IMR-90 (cell line): ENCODE data around the gene MKKS. TPM values are rescaled to one million over a fixed set of nuclear protein-coding genes. Genes with fewer than 3 reads are reported as not detected.

Experiments
- ATAC-seq: fragments of 200-7000 bp; cut with Tn5 transposase; 2 replicates; pipeline ENCODE4 v1.9.1; 2020; ENCODE audit warnings: low read depth, mild to moderate bottlenecking, moderate library complexity
- BruUV-seq: library from RNA; stranded (reverse); fragments of 400-500 nt; replicated peaks from 2 replicates; lab custom pipeline; 2021; lab: Mats Ljungman, UMichigan
- CTCF ChIA-PET: fragments of 300-600 bp; formaldehyde crosslinking; extraction: SDS; loops from one replicate; lab custom pipeline; 2021; ENCODE audit warnings: antibody characterized with exemption; lab: Yijun Ruan, JAX
- POLR2A ChIA-PET: fragments of 300-600 bp; sonication (Branson Sonifier 250); formaldehyde crosslinking; loops from one replicate; lab custom pipeline; 2022; ENCODE audit warnings: antibody characterized with exemption; ENCODE audit not compliant: unreplicated experiment; lab: Charles Lee
- DNase-seq: peaks from one replicate; pipeline ENCODE4 v3.0.0; 2013
- H2AFZ ChIP-seq: replicated peaks from 2 replicates; pipeline ENCODE3; 2013; ENCODE audit warnings: low read length, mild to moderate bottlenecking; ENCODE audit not compliant: poor library complexity
- H2AK5ac ChIP-seq: 2 replicates; pipeline ENCODE4 v1.6.1; 2013; ENCODE audit warnings: low read depth, low read length, inconsistent platforms
- H2AK9ac ChIP-seq: replicated peaks from 2 replicates; pipeline ENCODE3; 2013; ENCODE audit warnings: mild to moderate bottlenecking, low read depth, low read length, moderate library complexity; ENCODE audit not compliant: poor library complexity
- H2BK120ac ChIP-seq: 2 replicates; pipeline ENCODE4 v1.6.1; 2013; ENCODE audit warnings: low read depth, low read length, inconsistent platforms
- H2BK15ac ChIP-seq: 3 replicates; pipeline ENCODE4 v1.6.1; 2013; ENCODE audit warnings: low read depth, low read length, inconsistent platforms
- H2BK20ac ChIP-seq: 2 replicates; pipeline ENCODE4 v1.6.1; 2013; ENCODE audit warnings: low read depth, mild to moderate bottlenecking, inconsistent platforms, low read length, moderate library complexity
- H2BK5ac ChIP-seq: 2 replicates; pipeline ENCODE4 v1.6.1; 2013; ENCODE audit warnings: mild to moderate bottlenecking, low read depth, low read length, inconsistent platforms; ENCODE audit not compliant: poor library complexity, severe bottlenecking
- H3K14ac ChIP-seq: replicated peaks from 2 replicates; pipeline ENCODE4 v1.6.1; 2013; ENCODE audit warnings: low read depth, low read length, inconsistent platforms
- H3K18ac ChIP-seq: 2 replicates; pipeline ENCODE4 v1.6.1; 2013; ENCODE audit warnings: low read depth, low read length, control low read depth
- H3K23ac ChIP-seq: 2 replicates; pipeline ENCODE4 v1.6.1; 2013; ENCODE audit warnings: low read depth, low read length, inconsistent platforms
- H3K27ac ChIP-seq: 2 replicates; pipeline ENCODE4 v1.5.1; 2013; ENCODE audit warnings: mild to moderate bottlenecking, control low read depth, low read length; ENCODE audit not compliant: insufficient read depth
- H3K27me3 ChIP-seq: 2 replicates; pipeline ENCODE4 v1.6.1; 2013; ENCODE audit warnings: low read length; ENCODE audit not compliant: control insufficient read depth, insufficient read depth
- H3K36me3 ChIP-seq: 2 replicates; pipeline ENCODE4 v1.6.1; 2013; ENCODE audit warnings: low read length, mixed read lengths; ENCODE audit not compliant: control insufficient read depth, insufficient read depth
- H3K4ac ChIP-seq: 2 replicates; pipeline ENCODE4 v1.6.1; 2013; ENCODE audit warnings: low read depth, low read length, inconsistent platforms
- H3K4me1 ChIP-seq: 2 replicates; pipeline ENCODE4 v1.6.1; 2013; ENCODE audit warnings: low read length, mixed read lengths; ENCODE audit not compliant: control insufficient read depth, insufficient read depth
- H3K4me2 ChIP-seq: 2 replicates; pipeline ENCODE4 v1.6.1; 2013; ENCODE audit warnings: low read depth, mild to moderate bottlenecking, control low read depth, low read length, moderate library complexity
- H3K4me3 ChIP-seq: 2 replicates; pipeline ENCODE4 v1.5.1; 2013; ENCODE audit warnings: low read depth, mild to moderate bottlenecking, control low read depth, low read length, moderate library complexity; ENCODE audit not compliant: insufficient read depth
- H3K56ac ChIP-seq: 2 replicates; pipeline ENCODE4 v1.6.1; 2013; ENCODE audit warnings: low read length, inconsistent platforms; ENCODE audit not compliant: insufficient read depth; ENCODE audit errors: extremely low read depth
- H3K79me1 ChIP-seq, 2 experiments: 2 replicates each; pipeline ENCODE4 v1.6.1; 2013; ENCODE audit warnings: low read length in 2 of 2, inconsistent platforms in 1 of 2, low read depth in 1 of 2
- H3K9ac ChIP-seq: 2 replicates; pipeline ENCODE4 v1.6.1; 2013; ENCODE audit warnings: low read depth, low read length, control low read depth
- H3K9me1 ChIP-seq: 2 replicates; pipeline ENCODE4 v1.6.1; 2013; ENCODE audit warnings: low read length, inconsistent platforms; ENCODE audit not compliant: insufficient read depth
- H3K9me3 ChIP-seq: 2 replicates; pipeline ENCODE4 v1.6.1; 2013; ENCODE audit warnings: low read length; ENCODE audit not compliant: control insufficient read depth, insufficient read depth
- H4K20me1 ChIP-seq: 2 replicates; pipeline ENCODE4 v1.6.1; 2013; ENCODE audit warnings: low read length, inconsistent platforms; ENCODE audit not compliant: insufficient read depth
- H4K5ac ChIP-seq: 2 replicates; pipeline ENCODE4 v1.6.1; 2013; ENCODE audit warnings: mild to moderate bottlenecking, low read depth, low read length, control low read depth
- H4K8ac ChIP-seq, 2 experiments: 2 replicates each; pipeline ENCODE4 v1.6.1; 2013; ENCODE audit warnings: low read depth in 2 of 2, low read length in 2 of 2, control low read depth in 1 of 2, inconsistent platforms in 1 of 2
- H4K91ac ChIP-seq: 2 replicates; pipeline ENCODE4 v1.6.1; 2013; ENCODE audit warnings: low read depth, low read length, inconsistent platforms; ENCODE audit not compliant: insufficient read depth
- BHLHE40 ChIP-seq: fragments of 150-350 bp; IDR thresholded peaks from 2 replicates; pipeline ENCODE4 v1.6.1; 2016; ENCODE audit warnings: mild to moderate bottlenecking, low read depth, low read length
- CEBPB ChIP-seq: IDR thresholded peaks from 2 replicates; pipeline ENCODE4 v1.6.1; 2012; ENCODE audit warnings: low read depth, low read length, improper control_type of control experiment
- CHD1 ChIP-seq: IDR thresholded peaks from 2 replicates; pipeline ENCODE4 v1.6.1; 2012; ENCODE audit warnings: low read depth, low read length, improper control_type of control experiment
- FOS ChIP-seq: fragments of 150-350 bp; IDR thresholded peaks from 2 replicates; pipeline ENCODE4 v1.6.1; 2016; ENCODE audit warnings: low read depth, low read length
- MAFK ChIP-seq: IDR thresholded peaks from 2 replicates; pipeline ENCODE4 v1.6.1; 2012; ENCODE audit warnings: low read depth, low read length, improper control_type of control experiment
- MAZ ChIP-seq: IDR thresholded peaks from 2 replicates; pipeline ENCODE4 v1.6.1; 2012; ENCODE audit warnings: low read depth, mild to moderate bottlenecking, low read length, improper control_type of control experiment, moderate library complexity, borderline replicate concordance
- MXI1 ChIP-seq: IDR thresholded peaks from 2 replicates; pipeline ENCODE4 v1.6.1; 2012; ENCODE audit warnings: low read depth, mild to moderate bottlenecking, low read length, moderate library complexity, borderline replicate concordance
- NFE2L2 ChIP-seq: fragments of 150-350 bp; IDR thresholded peaks from 2 replicates; pipeline ENCODE4 v1.6.1; 2016; ENCODE audit warnings: low read depth, mild to moderate bottlenecking, low read length
- POLR2A ChIP-seq: IDR thresholded peaks from 2 replicates; pipeline ENCODE4 v1.6.1; 2012; ENCODE audit warnings: mild to moderate bottlenecking, low read depth, low read length
- RAD21 ChIP-seq: IDR thresholded peaks from 2 replicates; pipeline ENCODE4 v1.6.1; 2012; ENCODE audit warnings: low read length, improper control_type of control experiment
- RCOR1 ChIP-seq: IDR thresholded peaks from 2 replicates; pipeline ENCODE4 v1.6.1; 2012; ENCODE audit warnings: mild to moderate bottlenecking, low read length, improper control_type of control experiment; ENCODE audit not compliant: insufficient replicate concordance
- RFX5 ChIP-seq: IDR thresholded peaks from 2 replicates; pipeline ENCODE4 v1.8.0; 2012; ENCODE audit warnings: low read depth, mild to moderate bottlenecking, low read length, moderate library complexity
- SMC3 ChIP-seq: fragments of 150-350 bp; IDR thresholded peaks from 2 replicates; pipeline ENCODE4 v1.6.1; 2016; ENCODE audit warnings: low read depth, mild to moderate bottlenecking, antibody characterized with exemption, low read length, moderate library complexity
- WGBS, 2 experiments: methylation state at CpG; one replicate each; pipeline versions ENCODE4 v1.1.5 to v1.1.7; 2013; ENCODE audit warnings: missing lambda C conversion rate in 2 of 2; ENCODE audit not compliant: insufficient read length in 1 of 2; ENCODE audit errors: extremely low coverage in 2 of 2; 5-methylcytosine and 5-hydroxymethylcytosine counted together
- dilution Hi-C: fragments of 300-500 bp; cut with HindIII; formaldehyde crosslinking; loops from one replicate; pipeline ENCODE4 v1.14.3; 2018; ENCODE audit warnings: low sequenced_read_pairs; ENCODE audit not compliant: unreplicated experiment
- in situ Hi-C: fragments of 300-500 bp; cut with MboI; formaldehyde crosslinking; loops from 3 replicates; pipeline ENCODE4 v1.14.3; 2019; ENCODE audit warnings: low sequenced_read_pairs, inconsistent platforms, mixed read lengths
- intact Hi-C: fragments of 100-400 bp; cut with micrococcal nuclease; formaldehyde crosslinking; loops from 2 replicates; pipeline ENCODE4 v1.10.0; 2022
- polyA plus RNA-seq, 3 experiments: library from polyadenylated mRNA; depleted of rRNA; stranded (reverse); fragments of >200 nt; gene quantifications; 2 replicates each; pipeline ENCODE4 v1.2.3, GENCODE V29; 2012; ENCODE audit warnings: low replicate concordance in 1 of 3
- total RNA-seq: library from RNA; depleted of rRNA; stranded (reverse); fragments of >200 nt; gene quantifications from 2 replicates; pipeline ENCODE4 v1.2.3, GENCODE V29; 2012
- TF ChIP-seq, protein P1 (sequence below): conservative IDR thresholded peaks from 2 replicates; pipeline ENCODE4 v1.5.1; 2012; ENCODE audit warnings: mild to moderate bottlenecking, low read depth, low read length, improper control_type of control experiment
- TF ChIP-seq, protein P2 (sequence below): fragments of 150-350 bp; IDR thresholded peaks from 2 replicates; pipeline ENCODE4 v1.6.1; 2016; ENCODE audit warnings: low read depth, mild to moderate bottlenecking, low read length, moderate library complexity, borderline replicate concordance
- TF ChIP-seq, protein P3 (sequence below): fragments of 150-350 bp; IDR thresholded peaks from 2 replicates; pipeline ENCODE4 v1.6.1; 2017; ENCODE audit warnings: mild to moderate bottlenecking, antibody characterized with exemption, low read length, low read depth

The MKKS gene
- total and polyA plus RNA-seq, 2 of the 4 experiments (the other 2 are of a cell fraction), result 6.9 to 7.5 TPM

DNA sequence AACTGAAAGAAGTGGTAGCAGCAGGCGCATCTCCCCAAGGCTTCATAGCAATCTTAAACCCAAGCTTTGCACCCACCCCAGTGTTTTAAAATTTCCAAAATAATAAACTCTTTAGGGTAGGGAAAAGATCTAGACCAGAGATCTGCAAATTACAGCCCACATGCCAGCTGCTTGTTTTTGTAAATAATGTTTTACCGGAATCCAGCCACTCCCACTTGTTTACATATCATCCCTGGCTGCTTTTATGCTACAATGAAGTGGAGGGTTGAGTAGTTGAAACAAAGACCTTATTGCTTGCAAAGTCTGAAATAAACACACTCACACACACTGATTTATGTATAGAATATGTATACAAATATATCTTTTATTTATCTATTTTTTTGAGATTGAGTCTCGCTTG is 31.1 kb upstream of the MKKS start:
- ChIA-PET CTCF (interaction anchor here (1.0 kb wide), 1 partner anchor 206 kb away, joined by 4 read pairs; no protein-coding TSS in a partner anchor), POLR2A (no interaction called here)

More for the DNA sequence above, 31.1 kb upstream of the MKKS start:
- no peak overlapping the region for H2AK9ac ChIP-seq
- no peaks in the 10 kb centered on the region for H3K27me3 ChIP-seq
- H3K23ac ChIP-seq, result no peak overlapping the region
- no peak overlapping the region for H2AK5ac ChIP-seq
- no CpG with 5 or more reads among the region's 3 CpGs for WGBS, 2 experiments
- no peak overlapping the region for H3K56ac ChIP-seq
- H3K4me2 ChIP-seq, result no peak overlapping the region
- H4K20me1 ChIP-seq, result no peaks in the 10 kb centered on the region
- H4K91ac ChIP-seq, result no peak overlapping the region
- H3K4me1 ChIP-seq, result peaks cover 2% of the 10 kb centered on the region
- H3K79me1 ChIP-seq, result peaks cover 5 to 19% of the 10 kb centered on the region in 2 experiments; a peak in 3 of 4 replicates
- no peak overlapping the region for H4K8ac ChIP-seq
- H3K9ac ChIP-seq, result no peak overlapping the region
- peaks cover 2% of the 10 kb centered on the region for H3K9me3 ChIP-seq
- in situ Hi-C loops, result loop anchor here (10.0 kb wide), 2 partner anchors 810 to 1080 kb away; no protein-coding TSS in a partner anchor
- ATAC-seq, result no peak
- no peak for DNase-seq
- no peaks in the 10 kb centered on the region for H3K36me3 ChIP-seq
- H3K18ac ChIP-seq, result no peak overlapping the region
- no peak overlapping the region for H2BK20ac ChIP-seq
- no peak overlapping the region for H3K4me3 ChIP-seq
- intact Hi-C loops, result loop anchor here (5.0 kb wide), 3 partner anchors 182 to 807 kb away; no protein-coding TSS in a partner anchor
- no peak overlapping the region for H2BK120ac ChIP-seq
- dilution Hi-C loops, result no loop called here
- no peak overlapping the region for H4K5ac ChIP-seq
- no peak overlapping the region for H3K14ac ChIP-seq
- H2BK5ac ChIP-seq, result no peak overlapping the region
- H3K4ac ChIP-seq, result no peak overlapping the region
- no peaks in the 10 kb centered on the region for H3K9me1 ChIP-seq
- no peak overlapping the region for H3K27ac ChIP-seq
- TF ChIP-seq MAZ (no peak), NFE2L2 (no peak), POLR2A (no peak), CHD1 (no peak), CEBPB (no peak), MAFK (no peak), FOS (no peak), BHLHE40 (no peak), RFX5 (no peak), MXI1 (no peak), SMC3 (no peak), RCOR1 (no peak), RAD21 (no peak)
- TF ChIP-seq, protein P1, sequence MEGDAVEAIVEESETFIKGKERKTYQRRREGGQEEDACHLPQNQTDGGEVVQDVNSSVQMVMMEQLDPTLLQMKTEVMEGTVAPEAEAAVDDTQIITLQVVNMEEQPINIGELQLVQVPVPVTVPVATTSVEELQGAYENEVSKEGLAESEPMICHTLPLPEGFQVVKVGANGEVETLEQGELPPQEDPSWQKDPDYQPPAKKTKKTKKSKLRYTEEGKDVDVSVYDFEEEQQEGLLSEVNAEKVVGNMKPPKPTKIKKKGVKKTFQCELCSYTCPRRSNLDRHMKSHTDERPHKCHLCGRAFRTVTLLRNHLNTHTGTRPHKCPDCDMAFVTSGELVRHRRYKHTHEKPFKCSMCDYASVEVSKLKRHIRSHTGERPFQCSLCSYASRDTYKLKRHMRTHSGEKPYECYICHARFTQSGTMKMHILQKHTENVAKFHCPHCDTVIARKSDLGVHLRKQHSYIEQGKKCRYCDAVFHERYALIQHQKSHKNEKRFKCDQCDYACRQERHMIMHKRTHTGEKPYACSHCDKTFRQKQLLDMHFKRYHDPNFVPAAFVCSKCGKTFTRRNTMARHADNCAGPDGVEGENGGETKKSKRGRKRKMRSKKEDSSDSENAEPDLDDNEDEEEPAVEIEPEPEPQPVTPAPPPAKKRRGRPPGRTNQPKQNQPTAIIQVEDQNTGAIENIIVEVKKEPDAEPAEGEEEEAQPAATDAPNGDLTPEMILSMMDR, result no peak
- TF ChIP-seq, protein P2, sequence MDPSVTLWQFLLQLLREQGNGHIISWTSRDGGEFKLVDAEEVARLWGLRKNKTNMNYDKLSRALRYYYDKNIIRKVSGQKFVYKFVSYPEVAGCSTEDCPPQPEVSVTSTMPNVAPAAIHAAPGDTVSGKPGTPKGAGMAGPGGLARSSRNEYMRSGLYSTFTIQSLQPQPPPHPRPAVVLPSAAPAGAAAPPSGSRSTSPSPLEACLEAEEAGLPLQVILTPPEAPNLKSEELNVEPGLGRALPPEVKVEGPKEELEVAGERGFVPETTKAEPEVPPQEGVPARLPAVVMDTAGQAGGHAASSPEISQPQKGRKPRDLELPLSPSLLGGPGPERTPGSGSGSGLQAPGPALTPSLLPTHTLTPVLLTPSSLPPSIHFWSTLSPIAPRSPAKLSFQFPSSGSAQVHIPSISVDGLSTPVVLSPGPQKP, result no peak
- TF ChIP-seq, protein P3, sequence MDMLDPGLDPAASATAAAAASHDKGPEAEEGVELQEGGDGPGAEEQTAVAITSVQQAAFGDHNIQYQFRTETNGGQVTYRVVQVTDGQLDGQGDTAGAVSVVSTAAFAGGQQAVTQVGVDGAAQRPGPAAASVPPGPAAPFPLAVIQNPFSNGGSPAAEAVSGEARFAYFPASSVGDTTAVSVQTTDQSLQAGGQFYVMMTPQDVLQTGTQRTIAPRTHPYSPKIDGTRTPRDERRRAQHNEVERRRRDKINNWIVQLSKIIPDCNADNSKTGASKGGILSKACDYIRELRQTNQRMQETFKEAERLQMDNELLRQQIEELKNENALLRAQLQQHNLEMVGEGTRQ, result no peak
- H2BK15ac ChIP-seq, result no peak overlapping the region
- no peak overlapping the region for H2AFZ ChIP-seq
- no TSS peak for BruUV-seq
